Ovary (tissue), 3 donors: ENCODE measurements around the gene RTP3.

Source experiments
- EP300 ChIP-seq: sonication (generic); formaldehyde crosslinking; IDR thresholded peaks from one replicate; pipeline ENCODE4 v1.6.1; 2017; ENCODE audit warnings: antibody characterized with exemption
- POLR2A ChIP-seq: fragments of 450-650 bp; IDR thresholded peaks from one replicate; pipeline ENCODE4 v1.6.1; 2017; ENCODE audit warnings: antibody characterized with exemption, mild to moderate bottlenecking, moderate library complexity
- TF ChIP-seq, protein P1 (sequence below), 3 donors: fragments of 450-650 bp in 2 of 3; fragments of 200-600 bp in 1 of 3; IDR thresholded peaks; one replicate each; pipeline versions ENCODE4 v1.5.1 to v1.8.0; 2016 to 2022; ENCODE audit warnings: antibody characterized with exemption in 3 of 3, mild to moderate bottlenecking in 1 of 3
- donor health status: DM: no; HTN: no; CAD: no.

DNA sequence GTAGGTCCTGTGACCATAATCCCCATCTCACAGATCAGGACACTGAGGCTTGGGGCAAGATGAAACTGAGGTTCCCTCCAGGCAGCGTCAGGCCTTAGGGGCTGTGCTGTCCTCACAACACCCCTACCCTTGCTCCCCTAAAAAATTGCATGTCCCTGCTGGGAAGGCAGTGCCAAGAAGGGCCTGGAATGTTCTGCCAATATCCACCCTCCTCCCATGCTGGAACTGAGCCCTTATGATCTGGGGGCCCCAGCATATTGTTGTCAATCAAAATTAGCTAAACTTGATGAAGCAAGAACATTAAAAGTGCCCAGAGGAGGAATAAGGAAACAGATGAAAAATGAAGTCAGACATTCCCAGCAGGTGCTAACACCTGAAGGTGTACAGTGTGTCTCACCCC, 13.4 kb upstream of the RTP3 start:
- TF ChIP-seq, protein P1, sequence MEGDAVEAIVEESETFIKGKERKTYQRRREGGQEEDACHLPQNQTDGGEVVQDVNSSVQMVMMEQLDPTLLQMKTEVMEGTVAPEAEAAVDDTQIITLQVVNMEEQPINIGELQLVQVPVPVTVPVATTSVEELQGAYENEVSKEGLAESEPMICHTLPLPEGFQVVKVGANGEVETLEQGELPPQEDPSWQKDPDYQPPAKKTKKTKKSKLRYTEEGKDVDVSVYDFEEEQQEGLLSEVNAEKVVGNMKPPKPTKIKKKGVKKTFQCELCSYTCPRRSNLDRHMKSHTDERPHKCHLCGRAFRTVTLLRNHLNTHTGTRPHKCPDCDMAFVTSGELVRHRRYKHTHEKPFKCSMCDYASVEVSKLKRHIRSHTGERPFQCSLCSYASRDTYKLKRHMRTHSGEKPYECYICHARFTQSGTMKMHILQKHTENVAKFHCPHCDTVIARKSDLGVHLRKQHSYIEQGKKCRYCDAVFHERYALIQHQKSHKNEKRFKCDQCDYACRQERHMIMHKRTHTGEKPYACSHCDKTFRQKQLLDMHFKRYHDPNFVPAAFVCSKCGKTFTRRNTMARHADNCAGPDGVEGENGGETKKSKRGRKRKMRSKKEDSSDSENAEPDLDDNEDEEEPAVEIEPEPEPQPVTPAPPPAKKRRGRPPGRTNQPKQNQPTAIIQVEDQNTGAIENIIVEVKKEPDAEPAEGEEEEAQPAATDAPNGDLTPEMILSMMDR (IDR thresholded peaks at IDR 0.05) = no peak
- no peak for TF ChIP-seq POLR2A
- TF ChIP-seq EP300 = no peak
